ENCODE measurements around the gene EIF4E3. TPM values are rescaled to one million over a fixed set of nuclear protein-coding genes. Genes with fewer than 3 reads are reported as not detected.

The EIF4E3 gene
- total RNA-seq, 1 experiment from 2014 or later = 0.28 TPM

DNA sequence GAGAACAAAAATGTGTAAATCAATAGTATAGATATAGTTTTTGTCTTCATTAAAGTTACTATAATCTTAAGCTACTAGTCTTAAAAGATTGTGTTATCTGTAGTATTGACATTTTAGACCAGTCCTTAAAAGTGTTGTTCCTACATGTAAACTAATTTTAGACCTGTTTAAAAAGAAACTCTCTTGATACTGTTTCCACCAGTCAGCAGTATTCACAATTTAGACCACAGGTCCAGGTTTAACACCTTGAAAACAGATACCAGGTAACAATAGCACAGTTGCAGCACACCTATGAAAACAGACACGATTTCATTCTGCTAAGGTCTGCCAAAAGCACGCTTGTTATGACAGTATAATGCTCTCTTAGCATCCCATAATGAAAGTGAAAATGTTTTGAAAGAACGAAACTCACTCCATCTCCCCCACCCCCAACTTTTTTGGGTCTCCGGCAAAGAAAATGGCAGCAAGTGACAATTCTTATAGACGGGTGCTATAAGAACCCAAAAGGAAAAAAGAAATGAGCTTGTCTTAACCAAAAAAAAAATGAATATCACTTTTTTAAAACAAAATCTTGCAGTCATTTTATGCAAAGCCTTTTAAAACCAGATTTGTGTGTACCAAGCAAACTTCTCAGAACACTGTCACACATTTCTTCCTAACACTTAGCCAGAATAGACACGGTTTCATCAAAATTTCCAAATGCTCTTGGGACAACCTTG is 1.6 kb downstream of the EIF4E3 start:
- DNase-seq (ENCODE audit: low spot score) = no peak

DNA sequence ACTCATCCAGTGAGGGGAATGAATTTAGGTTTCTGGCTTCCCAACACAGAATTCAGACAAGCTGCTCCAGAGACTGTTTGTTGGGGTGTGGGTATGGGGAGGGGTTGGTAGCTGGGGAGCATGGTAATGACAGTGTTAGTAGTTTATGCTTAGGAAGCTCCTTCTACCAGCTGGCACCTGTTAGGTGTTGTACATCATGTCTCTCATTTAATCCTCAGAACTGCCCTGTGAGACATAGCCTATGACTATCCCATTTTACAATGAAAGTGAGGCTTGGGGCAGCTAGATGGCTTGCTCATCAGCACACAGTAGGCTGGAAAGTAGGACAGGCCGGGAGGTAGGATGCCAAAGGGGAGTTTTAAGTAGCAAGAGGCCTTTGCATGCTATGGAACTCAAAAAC is 2.5 kb downstream of the EIF4E3 start:
- DNase-seq (ENCODE audit: low spot score) = no peak

DNA sequence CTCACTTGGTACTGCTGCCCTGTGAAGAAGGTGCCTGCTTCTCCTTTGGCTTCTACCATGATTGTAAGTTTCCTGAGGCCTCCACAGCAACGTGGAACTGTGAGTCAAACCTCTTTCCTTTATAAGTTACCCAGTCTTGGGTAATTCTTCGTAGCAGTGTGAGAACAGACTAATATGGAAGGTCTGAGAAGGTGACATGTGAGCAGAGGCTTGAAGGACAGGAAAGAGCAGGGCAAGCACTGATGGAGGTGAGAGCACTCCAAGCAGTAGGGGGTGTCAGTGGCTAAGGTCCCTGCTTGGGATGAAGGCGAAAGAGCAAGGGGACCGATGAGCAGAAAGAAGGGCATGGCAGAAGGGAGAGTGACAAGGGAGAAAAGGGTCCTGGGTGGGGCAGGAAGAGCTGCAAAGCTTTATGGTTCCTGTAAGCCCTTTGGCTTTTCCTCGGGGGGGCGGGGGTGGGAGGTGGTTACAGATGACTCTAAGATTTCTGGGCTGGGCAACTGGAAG is 3.5 kb downstream of the EIF4E3 start:
- no peak for DNase-seq (ENCODE audit: low spot score)

DNA sequence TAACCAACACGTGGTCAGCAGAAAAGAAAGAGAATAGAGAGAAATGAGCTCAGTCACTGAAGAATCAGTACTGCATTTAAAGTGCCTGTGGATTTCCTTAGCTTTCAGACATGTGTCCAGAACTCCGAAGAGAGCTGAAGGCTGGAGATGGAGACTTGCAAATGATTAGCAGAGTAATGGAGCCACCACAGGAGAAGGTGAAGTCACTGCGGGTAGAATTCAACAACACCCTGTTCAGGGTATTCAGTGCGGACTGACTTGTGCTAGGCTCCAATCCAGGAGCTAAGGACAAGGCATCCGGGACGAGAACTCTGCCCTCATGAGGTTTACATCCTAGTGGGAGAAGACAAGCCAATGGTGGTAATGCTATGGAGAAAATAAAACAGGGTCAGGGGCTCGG is 4.2 kb downstream of the EIF4E3 start:
- no peak for DNase-seq (ENCODE audit: low spot score)

DNA sequence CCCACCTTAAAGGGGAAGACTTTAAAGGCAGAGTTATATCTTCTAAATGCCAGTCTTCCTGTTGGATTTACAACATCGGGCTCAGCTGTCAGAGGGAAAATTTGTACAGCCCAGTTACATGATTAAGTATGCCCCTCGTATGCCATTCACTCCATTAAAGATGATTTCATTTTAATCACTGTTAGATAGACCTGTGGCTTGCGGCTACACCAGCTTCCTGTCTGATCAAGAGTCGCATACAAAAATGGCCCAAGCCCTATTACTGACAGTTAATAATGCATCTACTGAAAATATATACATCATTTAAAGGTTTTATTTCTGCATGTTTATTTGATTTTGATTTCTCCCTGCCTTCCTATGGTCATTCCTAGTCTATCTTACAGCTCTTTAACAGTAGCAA is 7.1 kb downstream of the EIF4E3 start:
- DNase-seq (ENCODE audit: low spot score) = no peak

DNA sequence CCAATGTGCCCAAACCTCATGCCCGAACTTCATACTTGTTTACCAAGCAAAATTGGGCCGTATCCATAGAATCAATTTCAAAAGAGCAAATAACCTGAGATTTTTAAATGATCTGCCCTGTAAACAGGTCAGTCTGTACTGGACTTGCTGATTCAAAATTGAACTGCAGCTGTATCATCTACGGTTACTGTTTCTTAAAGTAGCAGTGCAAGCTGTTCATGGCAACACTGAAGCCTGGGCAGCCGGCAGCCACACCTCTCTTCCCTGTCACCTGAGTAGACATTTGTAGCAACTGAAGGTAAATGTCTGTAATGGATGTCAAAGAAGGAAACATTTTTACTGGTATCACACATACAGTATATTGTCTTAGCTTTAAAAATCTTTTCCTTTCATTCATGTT is 10.6 kb downstream of the EIF4E3 start:
- no peak for DNase-seq (ENCODE audit: low spot score)

DNA sequence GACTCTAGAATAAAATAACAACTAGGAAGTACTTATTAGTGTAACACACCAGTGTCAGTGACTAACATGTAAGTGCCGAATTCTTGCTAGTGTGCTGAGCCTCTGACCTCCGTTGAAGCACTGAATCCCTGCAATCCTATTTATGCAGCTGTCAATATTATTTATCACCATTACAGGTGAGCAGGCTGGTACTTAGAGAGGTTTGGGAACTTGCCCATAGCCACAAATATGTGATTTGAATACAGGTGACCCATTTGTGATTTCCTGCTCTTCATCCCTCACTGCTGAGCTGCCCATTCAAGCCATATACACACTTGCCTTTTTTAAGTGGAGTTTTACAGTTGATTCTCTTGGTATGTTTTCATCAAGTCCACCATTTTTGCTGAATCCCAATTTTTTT is 12.2 kb downstream of the EIF4E3 start:
- peak; percentile 16 for DNase-seq (ENCODE audit: low spot score)

DNA sequence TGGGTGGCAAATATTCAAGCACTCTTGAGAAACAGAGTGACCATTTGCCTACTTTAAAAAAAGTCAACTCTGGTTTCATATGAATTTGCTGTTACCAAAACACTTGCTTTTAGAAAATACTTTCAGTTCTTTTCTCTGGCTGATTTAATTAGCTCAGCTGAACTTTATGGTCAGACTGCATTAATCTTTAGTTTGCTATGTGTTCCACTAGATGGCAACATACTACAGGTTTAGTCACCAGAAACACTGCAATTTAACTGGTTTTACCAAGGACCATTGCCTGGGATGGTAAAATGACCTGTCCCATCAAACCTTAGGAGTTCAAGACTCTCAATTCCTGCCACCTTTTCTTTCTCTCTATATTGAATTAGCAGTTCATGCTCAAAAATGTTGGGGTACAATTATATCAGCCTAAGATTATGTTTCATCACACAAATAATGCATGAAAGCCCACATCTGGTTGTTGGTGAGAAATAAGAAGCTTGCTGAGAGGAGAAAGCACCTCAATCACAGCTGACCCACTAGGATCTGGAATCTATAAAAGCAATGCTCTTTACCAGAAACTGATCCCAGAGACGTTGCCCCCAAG is 14.2 kb downstream of the EIF4E3 start:
- DNase-seq (ENCODE audit: low spot score) = peak; percentile 41

DNA sequence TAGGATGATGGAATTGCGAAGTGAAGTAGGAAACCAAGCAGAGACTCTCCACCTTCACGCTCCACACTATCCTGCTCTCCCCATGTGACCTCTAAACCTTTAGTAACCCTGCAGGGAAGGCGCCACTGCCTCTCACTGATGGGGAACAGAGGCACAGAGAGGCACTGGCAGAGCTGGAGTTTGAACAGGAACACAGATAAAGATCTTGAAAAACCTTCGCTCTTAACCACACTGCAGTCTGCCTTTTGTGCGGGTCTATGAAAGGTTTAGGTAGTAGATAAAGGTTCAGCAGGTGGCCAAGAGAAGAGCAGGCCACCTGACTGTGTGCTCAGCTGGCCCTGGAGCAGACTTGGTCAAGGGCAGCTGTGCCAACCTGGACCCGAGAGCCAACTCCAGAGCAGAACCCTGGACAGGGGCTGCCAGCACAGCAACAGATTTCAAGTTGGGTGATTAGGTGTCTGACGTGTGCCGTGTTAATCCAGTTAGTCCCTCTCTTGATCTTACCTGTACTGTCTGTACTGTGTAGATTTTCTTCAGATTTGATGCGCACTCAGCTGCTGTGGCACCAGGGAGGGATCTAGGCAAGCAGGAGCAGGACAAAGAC is 15.2 kb downstream of the EIF4E3 start:
- DNase-seq (ENCODE audit: low spot score) = no peak

DNA sequence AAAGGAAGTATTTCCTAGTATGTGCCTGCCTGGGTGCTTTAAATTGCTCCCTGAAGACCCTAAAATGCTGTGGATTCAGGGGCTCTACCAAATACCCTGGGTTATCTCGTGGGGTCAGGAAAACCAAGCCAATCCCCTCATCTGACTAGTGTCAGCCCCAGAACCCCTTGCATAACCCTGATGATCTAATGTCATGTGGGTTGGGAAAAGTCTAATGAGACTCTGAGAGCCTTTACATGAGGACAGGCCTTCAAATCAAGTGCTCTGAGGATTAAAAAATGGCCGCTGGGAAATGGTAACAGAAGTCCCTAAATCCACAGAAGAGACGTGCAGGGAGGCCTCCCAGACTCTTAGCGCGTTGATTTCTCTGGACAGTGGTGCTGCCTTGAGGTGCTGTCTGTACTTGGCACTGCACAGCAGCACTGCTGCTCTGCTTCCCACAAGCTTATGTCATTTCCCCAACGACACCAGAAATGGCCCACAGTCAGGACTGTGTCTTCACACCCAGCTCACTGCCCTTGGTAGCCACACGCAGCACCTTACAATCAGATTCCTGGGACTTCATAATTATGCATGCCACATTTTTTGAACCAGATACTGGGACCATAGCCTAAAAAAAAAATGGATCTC is 16.6 kb downstream of the EIF4E3 start:
- no peak for DNase-seq (ENCODE audit: low spot score)

DNA sequence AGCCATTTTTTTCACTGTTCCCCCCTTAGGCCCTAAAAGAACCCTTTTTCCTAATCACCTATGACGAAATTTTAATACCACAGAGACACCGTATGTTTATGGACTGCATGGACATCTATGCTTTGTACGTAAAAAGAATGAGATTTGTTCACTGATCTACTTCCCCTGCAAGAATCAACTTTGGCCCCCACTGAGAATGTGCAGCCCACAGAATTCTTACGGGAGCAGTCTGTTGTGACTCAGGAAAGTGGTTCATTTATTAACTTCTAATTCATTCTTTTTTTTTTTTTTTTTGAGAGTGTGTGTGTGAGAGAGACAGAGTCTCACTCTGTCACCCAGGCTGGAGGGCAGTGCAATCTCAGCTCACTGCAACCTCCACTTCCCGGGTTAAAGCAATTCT is 17.6 kb downstream of the EIF4E3 start:
- DNase-seq (ENCODE audit: low spot score) = no peak

DNA sequence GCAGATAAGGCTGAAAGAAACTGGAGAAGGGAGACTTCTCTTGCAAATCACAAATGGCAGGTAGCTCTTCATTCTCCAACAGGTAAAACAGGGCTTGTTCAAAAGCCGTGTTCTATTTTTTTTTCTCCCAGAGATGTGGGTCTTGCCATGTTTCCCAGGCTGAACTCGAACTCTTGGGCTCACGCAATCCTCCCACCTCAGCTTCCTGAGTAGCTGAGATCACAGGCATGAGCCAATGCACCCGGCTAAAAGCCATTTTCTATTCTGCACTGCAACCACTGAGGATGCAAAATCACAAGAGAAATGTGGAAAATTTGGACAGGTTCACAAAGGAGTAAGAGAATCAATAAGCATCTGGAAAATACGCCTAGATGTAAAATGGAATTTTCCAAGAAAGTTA is 19.5 kb downstream of the EIF4E3 start:
- DNase-seq (ENCODE audit: low spot score) = no peak

DNA sequence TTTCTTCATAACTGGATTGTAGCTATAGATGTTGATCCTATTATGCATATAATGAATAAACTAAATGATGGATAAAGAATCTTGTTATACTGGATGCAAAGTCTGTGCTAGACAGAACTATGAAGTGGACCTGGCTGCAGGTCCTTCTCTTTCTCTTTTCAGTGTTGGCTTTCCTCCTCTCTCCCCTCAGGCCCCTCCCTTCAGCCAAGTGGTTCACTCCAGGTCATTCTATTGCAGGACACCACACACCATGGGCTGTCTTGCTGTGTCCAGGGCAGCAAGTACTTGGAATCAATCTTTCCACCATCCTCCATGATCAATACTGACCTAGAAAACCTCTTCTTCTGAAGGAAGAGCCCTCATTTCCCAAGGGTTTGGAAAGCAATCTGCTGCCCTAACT is 20.3 kb downstream of the EIF4E3 start:
- DNase-seq (ENCODE audit: low spot score) = no peak

DNA sequence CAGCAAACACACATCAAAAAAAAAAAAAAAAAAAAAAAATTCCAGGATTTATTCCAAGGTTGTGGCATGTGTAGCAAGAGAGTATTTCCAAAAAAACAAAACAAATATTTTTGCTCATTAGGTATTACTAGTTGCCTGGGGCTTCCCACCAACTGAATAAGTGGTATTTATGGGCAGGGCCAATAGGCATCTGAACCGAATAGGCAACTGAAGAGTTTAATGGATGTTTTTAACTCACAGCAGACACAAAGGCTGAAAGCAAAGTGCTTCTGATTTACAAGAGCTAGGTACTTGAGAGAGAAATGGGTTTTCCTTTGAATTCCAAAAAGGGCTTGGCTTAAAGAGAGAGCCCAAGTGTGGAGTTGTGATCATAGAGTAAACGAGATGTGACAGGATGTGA is 21.4 kb downstream of the EIF4E3 start:
- no peak for DNase-seq (ENCODE audit: low spot score)

DNA sequence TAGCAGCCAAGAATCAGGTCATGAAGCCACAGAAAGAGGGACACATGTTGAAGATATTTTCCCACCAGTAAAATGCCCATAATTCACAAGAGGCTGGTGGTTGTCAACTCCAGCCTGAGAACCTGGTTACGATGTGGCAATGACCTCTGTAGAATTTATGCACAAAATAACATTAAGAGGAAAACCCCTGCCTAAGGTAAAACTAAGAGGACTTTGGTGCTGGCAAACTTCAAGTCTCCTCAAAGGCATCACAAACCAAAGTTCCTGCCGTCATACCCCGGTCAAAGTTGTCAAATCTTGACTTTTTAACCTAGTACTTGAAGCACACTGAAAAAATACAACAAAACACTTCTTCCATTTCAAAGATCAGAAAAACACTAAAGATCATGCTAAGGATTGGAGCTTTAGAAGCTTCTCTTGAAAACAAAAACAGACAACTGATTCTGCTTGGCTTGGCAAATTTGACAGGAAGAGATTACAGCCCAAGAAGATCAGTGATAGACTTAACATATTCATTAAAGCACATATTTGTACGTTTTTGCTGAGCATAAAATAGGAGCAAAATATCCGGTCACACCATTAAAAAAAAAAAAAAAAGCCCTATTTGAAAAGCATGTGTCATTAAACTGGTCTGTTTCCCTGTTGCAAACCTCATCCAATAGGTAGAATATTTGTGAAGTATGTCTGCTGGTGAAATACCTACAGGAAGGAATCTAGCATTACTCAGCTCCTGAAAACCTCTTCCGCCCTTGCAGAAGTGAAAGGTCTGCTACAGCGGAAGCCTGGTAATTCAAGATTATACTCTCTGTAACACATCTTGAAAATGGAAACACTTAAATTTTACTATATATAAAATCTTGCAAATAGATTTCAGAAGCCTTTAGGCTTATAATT is 22.8 kb downstream of the EIF4E3 start:
- DNase-seq (ENCODE audit: low spot score) = no peak

DNA sequence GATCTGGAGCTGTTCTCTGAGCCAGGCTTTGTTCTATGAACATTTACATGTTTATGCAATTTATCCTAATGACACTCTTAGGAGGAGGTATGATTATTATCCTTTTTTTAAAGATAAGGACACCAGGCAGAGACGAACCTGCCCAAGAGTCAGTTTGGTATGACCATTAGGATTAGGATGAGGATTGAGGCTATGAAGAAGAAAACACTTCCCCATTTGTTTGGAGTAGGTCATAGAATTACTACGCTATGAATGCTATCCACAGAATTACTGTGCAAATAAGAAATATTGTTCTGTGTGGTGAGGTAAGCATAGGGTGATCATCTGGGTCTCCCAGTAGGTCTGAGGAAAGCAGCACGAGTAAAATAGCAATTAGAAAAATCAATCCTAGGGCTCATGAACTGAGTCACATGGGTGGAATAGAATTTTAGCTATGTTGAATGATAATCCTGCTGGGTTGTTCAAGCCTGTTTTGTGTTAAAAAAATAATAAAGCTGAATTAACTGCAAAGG is 23.9 kb downstream of the EIF4E3 start:
- no peak for DNase-seq (ENCODE audit: low spot score)

DNA sequence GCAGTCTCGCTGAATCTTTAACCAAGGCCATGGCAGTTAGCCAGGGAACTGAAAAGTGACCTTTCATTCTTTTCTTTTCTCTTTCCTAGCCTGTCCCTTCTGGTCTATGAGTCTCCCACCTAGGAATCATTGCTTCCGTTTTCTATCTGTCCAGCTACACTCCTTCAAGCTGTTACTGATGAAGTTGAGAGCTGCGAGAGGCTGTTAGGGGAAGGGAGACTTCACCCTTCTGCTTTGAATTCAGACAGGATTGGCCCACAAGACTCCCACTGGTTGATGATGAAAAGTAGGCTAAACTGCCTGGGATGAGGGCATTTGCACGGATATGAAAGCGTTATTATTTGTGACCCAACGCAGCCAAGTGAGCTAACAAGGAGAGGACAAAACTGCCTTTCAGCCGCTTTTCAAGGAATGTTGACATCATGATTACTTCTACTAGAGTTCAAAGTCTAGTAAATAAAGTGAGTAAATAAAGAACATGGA is 30.2 kb downstream of the EIF4E3 start:
- no peak for DNase-seq (ENCODE audit: low spot score)

DNA sequence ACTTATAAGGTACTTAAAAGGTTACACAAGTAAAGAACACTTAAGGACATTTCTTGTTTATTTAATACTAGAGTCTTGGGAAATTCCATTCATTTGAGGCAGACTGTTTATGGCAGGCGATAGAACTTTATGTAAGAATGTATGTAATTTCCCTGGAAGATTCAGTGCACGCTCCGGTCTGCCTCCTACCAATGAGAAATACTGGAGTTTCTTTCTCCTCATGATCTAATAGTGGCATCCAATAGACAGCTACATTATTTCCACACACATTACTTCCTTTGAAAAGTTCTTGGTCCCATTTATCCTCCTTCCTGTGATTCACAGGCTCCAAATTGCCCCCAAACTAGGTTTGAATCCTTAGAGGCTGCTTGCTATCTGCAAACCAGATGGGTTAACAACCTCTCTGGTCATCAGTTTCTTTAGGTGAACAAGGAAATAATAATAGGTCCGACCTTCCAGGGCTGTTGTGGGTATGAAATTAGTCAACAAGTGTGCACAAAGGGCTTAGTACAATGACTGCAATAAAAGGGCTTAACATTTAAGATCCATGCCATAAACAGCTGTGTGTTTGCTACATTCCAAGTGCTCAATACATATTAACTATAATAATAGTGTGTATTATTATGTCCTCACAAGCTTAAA is 30.7 kb downstream of the EIF4E3 start:
- DNase-seq (ENCODE audit: low spot score) = peak; percentile 15

DNA sequence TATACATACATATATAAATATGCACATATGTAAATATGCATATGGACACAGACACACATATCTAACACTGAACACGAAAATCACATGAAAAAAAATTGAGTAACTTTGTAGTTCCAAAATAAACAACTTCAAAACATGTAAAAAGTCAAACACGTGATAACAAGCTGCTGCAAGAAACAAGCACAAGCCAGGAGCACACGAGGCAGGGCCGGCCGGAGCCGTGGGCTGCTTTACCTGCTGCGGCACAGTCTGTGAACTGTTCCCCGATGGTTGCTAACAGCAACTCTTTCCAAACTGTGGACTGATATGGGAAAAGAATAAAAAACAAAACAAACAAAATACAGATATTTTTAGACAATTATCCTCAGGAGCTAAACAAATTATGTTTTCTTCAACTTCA is 31.6 kb downstream of the EIF4E3 start:
- no peak for DNase-seq (ENCODE audit: low spot score)

DNA sequence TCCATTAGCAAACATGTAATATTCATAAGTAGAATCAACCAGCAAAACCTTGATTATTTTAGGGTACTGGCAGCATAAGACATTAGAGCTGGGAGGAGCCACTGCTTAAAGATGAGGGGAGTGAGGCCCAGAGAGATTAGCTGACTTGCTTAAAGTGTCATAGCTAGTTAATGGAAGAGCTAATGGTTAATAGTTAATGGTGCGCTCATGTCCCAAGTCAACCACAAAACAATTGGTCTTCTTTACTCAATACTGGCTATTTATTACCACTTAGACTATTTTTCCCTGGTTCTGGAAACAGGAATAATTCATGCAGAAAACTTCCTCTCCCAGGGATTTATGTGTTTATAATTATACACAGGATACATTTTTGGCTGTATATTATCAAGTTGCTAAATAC is 33.1 kb downstream of the EIF4E3 start:
- no peak for DNase-seq (ENCODE audit: low spot score)
